HG03469 (cell line): ENCODE data around the gene ZSCAN5C.
"Not testable (repeated sequence)": the region's sequence is repeated elsewhere in the genome, so short reads cannot be mapped to it uniquely, and the experiment has no call there.

Source experiments
- ATAC-seq: cut with Tn5 transposase; IDR thresholded peaks from one replicate; pipeline ENCODE4 v1.9.1; 2021; ENCODE audit warnings: mild to moderate bottlenecking, moderate library complexity, moderate number of reproducible peaks; ENCODE audit not compliant: unreplicated experiment

ZSCAN5C gene, protein sequence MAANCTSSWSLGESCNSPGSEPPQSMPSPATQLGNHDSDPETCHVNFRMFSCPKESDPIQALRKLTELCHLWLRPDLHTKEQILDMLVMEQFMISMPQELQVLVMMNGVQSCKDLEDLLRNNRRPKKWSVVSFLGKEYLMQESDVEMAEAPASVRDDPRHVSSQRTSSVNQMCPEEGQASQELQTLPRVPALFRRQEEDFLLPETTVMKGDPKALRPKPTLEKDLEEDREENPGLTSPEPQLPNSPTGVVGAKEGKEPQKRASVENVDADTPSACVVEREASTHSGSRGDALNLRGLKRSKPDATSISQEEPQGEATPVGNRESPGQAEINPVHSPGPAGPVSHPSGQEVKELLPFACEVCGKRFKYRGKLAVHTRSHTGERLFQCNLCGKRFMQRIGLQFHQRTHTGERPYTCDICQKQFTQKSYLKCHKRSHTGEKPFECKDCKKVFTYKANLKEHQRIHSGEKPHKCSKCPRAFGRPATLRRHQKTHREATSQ

DNA sequence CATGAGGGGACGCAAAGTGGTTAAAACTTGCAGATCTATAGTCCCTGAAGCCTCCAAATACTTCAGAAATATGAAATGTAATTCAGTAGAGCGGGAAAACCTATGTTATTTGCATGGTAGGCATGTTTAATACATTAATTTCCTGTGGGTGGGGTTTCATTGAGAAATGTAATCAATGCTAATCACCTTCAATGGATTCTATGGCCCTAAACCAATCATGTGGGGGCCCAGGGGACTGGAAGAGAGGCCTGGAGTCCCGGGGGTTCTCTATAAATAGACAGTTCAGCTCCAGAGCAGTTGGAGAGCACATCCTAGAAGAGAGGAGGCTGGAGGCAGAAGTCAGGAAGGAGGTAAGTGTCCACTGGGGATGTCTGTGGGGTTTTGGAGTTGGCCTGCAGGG is at the start of gene ZSCAN5C:
ZSCAN5C (plus strand) TSS at position 301 of the 400 bp plus-strand sequence. CDS start 3,641 bp downstream, outside the sequence.
- no peak for ATAC-seq

DNA sequence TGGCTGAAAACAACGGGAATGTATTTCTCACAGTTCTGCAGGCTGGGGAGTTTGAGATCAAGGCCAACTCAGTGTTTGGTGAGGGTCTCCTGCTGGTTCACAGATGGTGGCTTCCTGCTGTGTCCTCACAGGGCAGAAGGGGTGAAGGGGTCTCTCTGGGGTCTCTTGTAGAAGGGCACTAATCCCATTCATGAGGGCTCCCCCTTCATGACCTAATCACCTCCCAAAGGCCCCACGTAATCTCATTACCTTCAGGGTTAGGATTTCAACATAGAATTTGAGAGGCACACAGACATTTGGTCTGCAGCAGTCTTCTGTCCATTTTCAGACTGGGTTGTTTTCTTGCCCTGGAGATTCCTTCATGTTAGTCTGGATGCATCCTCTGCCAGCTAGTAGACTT is 49.4 kb upstream of the ZSCAN5C start:
- ATAC-seq: no peak

DNA sequence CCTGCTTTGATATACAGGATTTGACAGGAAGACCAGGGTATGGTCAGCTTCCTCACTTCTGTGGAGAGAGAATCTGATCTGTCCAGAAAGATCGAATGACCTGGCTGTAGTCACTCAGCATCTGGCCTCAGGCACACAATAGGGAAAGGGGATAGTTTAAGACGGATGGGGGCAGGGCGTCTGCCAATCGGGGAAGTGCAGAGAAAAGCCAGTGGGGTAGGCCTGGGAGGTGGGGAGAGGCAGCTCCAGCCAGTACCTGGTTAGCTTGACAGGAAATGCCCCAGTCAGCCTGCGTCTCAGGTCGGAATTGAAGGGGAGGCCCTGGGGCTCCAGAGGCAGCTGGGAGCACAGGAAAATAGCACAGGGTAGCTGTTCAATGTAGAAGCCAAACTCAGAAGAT is 48.6 kb upstream of the ZSCAN5C start:
- no peak for ATAC-seq

DNA sequence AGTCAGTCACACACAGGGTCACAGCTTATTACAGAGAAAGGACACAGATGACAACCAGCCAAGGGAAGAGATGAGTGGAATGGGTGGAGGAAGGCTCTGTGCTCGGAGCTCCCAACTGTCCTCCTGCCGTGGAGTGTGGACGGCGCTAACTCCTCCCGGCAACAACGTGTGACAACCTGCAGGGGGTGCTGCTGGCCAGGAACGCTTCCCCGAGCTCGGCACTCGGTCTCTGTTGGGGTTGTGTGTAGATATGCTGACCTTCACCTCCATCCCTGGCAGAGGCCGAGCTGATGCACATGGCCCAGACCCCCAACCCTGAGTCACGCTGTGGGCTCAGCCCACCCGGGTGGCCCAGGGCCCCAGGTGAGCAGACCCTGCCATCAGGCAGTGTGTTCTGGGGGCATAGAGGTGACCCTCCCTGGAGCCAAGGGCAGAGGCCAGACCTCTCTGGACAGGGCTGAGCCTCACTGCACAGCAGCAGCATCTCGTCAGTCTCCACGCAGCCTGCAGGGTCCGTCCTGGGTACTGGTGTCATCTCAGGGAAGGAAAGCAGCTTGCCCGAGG is 46.9 kb upstream of the ZSCAN5C start:
- no peak for ATAC-seq

DNA sequence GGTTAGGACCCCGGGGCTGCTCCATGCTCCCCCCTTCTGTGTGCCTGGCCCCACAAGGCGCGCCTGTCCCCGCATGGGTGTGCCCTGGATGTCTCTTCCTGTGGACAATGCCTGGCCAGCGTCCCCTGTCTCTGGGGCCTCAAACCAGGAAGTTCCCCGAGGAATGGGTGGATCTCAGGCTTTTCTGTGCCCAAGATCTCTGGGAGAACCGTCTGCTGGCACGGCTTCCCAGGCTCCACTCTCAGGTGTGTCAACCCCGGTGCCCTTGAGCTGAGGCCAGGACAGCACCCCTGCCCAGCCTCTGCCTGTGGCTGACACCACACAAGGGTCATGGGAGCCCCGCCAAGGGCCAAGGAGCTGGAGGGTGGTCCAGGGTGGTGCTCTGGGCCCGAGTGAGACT is 45.3 kb upstream of the ZSCAN5C start:
- no peak for ATAC-seq

DNA sequence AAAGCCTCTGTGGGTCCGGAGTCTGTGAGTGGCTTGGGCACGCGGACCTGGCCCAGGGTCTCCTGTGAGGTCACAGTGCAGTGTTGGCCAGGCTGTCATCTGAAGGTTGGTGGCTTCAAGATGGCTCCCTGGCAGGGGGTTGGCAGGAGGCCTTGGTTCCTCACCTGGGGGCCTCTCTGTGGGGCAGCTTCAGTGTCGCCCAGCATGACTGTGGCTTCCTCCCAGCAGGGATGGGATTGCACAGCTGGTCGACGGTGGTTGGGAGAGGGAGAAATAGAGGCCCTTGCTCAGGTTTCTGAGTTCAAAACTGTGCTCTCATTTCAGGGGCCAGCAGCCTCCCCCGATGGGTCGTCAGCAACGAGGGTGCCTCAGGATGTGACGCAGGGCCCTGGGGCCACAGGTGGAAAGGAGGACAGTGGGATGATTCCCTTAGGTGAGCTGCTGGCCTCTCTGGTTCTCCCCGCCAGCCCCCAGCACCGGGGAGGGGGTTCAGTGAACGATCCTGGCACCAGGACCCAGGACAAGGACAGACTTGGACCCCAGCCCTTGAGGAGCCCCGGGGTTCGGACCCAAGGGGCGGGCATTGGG is 43.8 kb upstream of the ZSCAN5C start:
- no peak for ATAC-seq

DNA sequence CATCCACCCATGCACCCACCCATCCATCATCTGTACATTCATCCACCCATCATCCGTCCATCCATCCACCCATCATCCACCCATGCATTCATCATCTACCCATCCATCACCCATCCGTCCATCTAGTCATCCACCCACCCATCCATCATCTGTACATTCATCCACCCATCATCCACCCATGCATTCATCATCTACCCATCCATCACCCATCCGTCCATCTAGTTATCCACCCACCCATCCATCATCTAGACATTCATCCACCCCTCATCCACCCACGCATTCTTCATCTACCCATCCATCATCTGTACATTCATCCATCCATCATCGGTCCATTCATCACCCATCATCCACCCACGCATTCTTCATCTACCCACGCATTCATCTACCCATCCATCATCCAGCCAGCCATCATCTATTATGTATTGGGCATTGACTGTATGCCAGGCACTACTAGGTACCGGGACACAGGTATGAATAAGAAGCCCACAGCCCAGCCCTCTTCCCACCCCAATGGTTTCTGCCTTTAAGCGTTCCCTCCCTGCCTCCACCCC is 43.0 kb upstream of the ZSCAN5C start:
- no peak for ATAC-seq

DNA sequence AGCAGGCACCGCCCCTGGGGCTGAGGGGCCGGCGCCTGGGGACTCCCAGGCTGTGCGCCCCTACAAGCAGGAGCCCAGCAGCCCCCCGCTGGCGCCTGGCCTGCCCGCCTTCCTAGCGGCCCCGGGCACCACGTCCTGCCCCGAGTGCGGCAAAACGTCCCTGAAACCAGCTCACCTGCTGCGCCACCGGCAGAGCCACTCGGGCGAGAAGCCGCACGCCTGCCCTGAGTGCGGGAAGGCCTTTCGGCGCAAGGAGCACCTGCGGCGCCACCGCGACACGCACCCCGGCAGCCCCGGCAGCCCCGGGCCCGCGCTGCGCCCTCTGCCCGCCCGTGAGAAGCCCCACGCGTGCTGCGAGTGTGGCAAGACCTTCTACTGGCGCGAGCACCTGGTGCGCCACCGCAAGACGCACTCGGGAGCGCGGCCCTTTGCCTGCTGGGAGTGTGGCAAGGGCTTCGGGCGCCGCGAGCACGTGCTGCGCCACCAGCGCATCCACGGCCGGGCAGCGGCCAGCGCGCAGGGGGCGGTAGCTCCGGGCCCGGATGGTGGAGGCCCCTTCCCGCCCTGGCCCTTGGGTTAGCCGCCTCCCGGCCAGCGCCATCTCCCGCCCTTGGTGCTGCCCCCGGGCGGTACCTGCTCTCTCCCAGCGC is 42.3 kb upstream of the ZSCAN5C start:
- no peak for ATAC-seq

DNA sequence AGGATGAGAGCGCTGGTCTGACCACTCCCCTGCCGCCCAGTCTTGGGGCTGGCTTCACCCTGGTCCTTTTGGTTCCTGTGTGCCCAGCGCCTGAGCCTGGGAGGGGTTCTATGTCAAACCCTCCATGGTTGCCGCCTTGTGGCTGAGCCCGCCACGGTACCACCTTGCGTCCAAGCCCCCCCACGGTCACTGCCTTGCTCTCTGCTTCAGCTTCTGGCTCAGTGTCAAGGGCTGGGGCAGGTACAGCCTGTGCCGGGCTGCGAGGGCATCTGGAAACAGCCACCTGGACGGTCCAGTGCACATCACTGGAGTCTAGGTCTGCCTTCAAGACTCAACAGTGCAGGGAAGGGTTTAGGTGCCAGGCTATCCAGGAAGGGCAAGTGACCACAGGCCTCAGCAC is 40.5 kb upstream of the ZSCAN5C start:
- ATAC-seq: no peak

DNA sequence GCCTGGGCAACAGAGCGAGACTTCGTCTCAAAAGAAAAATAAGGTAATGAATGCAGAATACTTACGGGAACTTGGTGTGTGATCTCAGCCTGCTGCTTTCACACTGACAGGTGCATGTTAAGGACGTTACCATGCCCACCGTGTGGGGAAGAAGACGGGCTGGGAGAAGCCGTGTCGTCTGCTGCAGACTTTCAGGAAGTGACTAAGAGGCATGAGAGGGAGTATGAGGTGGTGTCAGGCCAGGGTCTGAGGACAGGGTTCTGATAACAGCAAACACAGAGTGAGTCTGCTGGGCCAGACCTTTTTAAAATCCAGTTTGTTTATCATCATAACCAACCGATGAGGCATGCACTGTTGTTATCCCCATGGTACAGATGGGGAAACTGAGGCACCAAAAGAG is 39.8 kb upstream of the ZSCAN5C start:
- no peak for ATAC-seq

DNA sequence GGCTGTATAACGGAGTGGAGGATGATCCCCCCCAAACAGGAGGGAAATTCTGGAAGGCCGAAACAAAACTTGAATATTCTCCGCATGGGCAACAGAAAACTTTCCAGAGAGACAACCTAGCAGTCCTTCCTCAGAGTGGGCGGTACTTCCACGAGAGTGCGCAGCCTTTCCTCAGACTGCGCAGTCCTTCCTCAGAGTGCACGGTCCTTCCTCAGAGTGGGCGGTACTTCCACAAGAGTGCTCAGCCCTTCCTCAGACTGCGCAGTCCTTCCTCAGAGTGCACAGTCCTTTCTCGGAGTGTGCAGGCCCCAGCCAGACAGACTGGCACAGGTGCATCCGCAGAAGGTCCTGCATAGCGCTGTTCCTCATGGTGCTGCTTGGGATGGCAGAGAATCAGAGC is 39.0 kb upstream of the ZSCAN5C start:
- ATAC-seq: no peak

DNA sequence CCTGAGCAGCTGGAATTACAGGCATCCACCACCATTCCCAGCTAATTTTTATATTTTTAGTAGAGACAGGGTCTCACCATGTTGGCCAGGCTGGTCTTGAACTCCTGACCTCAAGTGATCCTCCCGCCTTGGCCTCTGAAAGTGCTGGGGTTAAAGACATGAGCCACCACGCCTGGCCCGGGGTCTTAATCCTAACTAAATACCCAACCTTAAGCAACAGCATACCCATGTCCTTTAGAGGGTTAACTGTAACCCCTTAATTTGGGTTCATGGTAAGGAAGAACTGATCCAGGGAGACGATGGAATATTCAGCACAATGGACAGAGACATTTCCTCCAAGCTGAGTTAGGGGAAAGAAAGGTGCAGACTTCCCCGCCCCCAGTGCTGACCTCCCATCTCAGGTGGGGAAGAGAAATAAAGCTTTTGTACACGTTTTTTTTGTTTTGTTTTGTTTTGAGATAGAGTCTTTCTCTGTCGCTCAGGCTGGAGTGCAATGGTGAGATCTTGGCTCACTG is 35.0 kb upstream of the ZSCAN5C start:
- ATAC-seq: no peak

DNA sequence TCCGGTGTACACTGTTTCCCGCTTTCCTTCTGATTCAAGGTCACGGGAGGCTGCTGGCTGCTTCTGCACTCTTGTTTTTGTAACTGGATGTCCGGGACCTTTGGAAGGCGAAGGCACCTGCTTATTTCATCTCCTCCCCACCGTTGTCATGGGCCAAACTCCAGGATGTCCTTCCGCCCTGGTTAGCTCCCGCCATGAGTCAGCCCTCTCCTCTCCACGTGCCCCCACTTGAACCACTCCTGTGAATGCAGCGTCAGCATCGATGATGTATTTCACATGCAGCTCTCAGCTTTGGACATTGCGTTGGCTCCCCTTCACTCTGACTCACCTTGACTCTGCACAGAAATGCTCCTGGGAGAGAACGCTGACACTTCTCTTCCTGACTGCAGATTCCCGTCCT is 31.8 kb upstream of the ZSCAN5C start:
- ATAC-seq: no peak

DNA sequence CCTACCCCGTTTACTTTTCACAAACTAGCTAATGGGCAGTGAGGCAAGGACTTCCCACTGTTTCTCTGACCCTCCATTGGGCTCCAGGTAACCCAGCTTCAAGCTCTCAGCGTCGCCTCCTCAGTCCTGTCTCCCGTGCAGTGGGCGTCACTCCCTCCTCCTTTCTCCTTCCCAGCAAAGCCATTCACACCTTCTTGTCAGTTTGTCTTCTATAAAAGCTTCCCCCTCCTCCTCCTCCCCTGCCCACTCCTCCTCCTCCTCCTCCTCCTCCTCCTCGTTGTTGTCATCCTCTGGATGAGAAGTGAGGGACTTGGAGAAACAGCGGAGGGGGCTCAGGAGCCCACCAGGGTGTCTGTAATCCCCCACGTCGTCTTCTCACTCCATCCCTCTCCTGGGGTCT is 28.0 kb upstream of the ZSCAN5C start:
- no peak for ATAC-seq

DNA sequence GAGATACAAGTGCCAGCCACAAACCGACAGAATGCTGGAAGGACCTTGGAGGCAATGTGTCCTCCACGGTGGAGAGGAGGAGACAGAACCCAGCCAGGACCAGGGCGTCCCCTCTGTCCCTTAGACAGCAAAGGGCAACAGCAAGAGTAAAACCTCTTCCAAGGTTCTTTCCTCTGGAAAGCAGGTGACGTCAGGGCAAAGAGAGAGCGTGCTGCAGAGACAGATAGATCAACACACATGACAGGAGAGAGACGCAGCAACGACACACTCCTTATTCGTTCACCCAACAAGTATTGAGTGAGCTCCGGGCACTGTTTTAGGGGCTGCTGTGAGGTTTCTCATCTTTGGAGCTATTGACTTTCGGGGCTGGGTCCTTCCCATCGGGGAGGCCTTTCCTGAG is 27.5 kb upstream of the ZSCAN5C start:
- no peak for ATAC-seq

DNA sequence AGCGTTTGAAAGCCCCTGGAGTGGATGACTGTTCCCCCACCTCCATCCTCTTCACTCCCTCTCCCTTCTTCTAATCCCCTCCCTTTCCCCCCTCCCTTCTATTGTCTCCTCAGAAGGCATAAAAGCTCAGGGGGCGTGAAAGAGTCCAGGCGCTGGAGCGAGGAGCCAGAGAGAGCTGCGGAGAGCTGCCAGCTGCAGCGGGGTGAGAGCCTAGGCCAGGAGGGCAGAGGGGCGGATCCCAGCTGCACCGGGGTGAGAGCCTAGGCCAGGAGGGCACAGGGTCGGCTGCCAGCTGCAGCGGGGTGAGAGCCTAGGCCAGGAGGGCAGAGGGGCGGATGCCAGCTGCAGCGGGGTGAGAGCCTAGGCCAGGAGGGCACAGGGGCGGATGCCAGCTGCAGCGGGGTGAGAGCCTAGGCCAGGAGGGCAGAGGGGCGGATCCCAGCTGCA is 26.2 kb upstream of the ZSCAN5C start, which contains the start of gene GALP:
GALP (plus strand) TSS at position 148 of the 447 bp plus-strand sequence. CDS start 1,101 bp downstream, outside the sequence.
- not testable (repeated sequence) for ATAC-seq

DNA sequence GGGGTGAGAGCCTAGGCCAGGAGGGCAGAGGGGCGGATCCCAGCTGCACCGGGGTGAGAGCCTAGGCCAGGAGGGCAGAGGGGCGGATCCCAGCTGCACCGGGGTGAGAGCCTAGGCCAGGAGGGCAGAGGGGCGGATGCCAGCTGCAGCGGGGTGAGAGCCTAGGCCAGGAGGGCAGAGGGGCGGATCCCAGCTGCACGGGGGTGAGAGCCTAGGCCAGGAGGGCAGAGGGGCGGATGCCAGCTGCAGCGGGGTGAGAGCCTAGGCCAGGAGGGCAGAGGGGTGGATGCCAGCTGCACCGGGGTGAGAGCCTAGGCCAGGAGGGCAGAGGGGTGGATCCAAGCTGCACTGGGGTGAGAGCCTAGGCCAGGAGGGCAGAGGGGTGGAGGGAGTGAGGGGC is 25.8 kb upstream of the ZSCAN5C start:
- not testable (repeated sequence) for ATAC-seq

DNA sequence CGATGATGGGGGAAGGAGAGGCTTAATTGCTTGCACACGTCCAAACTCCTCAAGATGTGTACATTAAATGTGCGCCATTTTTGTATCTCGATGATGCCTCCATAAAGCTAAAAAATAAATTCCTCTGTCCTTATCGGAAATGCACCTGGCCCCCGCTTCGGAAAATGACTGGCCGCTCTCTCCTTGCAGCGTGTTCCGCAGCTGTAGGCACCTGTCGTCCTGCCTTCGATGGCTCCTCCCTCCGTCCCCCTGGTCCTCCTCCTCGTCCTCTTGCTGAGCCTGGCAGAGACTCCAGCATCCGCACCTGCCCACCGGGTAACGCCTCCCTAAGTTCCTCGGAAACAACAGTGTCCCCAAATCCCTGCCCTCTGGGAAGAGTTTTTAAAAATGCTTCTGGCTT is 25.2 kb upstream of the ZSCAN5C start:
- no peak for ATAC-seq

DNA sequence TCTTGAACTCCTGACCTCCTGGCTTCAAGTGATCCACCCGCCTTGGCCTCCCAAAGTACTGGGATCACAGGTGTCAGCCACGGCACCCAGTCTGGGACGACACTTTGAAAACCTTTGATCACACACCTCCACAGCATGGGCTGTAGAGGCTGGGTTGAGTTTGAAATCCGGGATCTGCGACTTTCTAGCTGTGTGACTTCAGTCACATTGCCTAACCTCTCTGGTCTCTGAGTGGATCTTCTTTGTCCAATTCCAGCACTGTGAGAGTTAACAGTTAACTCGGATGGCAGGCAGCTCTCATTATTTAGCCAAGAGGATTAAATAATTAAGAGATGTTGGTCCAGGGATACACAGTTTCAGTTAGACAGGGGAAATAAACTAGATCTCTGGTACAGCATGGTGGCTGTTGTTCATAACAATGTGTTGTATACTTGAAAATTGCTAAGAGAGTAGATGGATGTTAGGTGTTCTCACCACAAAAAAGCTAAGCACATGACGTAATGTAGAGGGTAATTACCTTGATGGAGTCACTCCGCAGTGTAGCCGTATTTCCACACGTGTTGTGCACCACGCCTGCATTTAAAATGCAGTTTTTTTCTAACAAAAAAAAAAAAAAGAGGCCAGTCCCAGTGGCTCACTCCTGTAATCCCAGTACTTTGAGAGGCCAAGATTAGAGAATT is 24.4 kb upstream of the ZSCAN5C start:
- ATAC-seq: no peak

DNA sequence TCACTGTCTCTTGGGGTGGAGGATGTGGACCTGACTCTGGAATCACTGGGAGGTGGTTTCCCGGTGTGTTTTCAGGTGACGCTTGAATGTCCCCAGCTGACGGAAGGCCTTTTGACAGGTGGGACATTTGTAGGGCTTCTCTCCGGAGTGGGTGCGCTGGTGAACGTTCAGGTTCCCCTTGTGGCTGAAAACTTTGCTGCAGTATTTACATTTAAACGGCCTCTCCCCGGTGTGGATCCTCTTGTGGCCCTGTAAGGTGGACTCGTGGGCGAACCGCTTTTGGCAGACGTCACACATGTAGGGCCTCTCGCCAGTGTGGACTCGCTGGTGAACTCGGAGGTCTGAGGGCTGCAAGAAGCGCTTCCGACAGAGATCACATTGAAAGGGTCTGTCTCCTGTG is 12.3 kb upstream of the ZSCAN5C start:
- no peak for ATAC-seq
